GM21717 (cell line): ENCODE results near the gene CRADD.
"Not testable (repeated sequence)": the region's sequence is repeated elsewhere in the genome, so short reads cannot be mapped to it uniquely, and the experiment has no call there.

Source experiments
- ATAC-seq: cut with Tn5 transposase; IDR thresholded peaks from one replicate; pipeline ENCODE4 v1.9.1; 2021; ENCODE audit warnings: mild to moderate bottlenecking, moderate library complexity; ENCODE audit not compliant: unreplicated experiment

Gene CRADD

GRCh38 chr12:93705237-93705636 is 28.1 kb downstream of the CRADD start:
- no peak for ATAC-seq

GRCh38 chr12:93706387-93706786 is 29.2 kb downstream of the CRADD start:
- no peak for ATAC-seq

- no peak for ATAC-seq
Observed at GRCh38 chr12:93706824-93707223, 29.6 kb downstream of the CRADD start.

- no peak for ATAC-seq
Observed at GRCh38 chr12:93707836-93708235, 30.7 kb downstream of the CRADD start.

GRCh38 chr12:93708952-93709351 is 31.8 kb downstream of the CRADD start:
- ATAC-seq, result no peak

GRCh38 chr12:93709386-93709785 is 32.2 kb downstream of the CRADD start:
- no peak for ATAC-seq

GRCh38 chr12:93710574-93710926 is 33.4 kb downstream of the CRADD start:
- ATAC-seq, result no peak

GRCh38 chr12:93711502-93711901 is 34.3 kb downstream of the CRADD start:
- not testable (repeated sequence) for ATAC-seq

- no peak for ATAC-seq
Observed at GRCh38 chr12:93712200-93712599, 35.0 kb downstream of the CRADD start.

- no peak for ATAC-seq
Observed at GRCh38 chr12:93713060-93713459, 35.9 kb downstream of the CRADD start.

GRCh38 chr12:93713800-93714199 is 36.6 kb downstream of the CRADD start:
- no peak for ATAC-seq

GRCh38 chr12:93714382-93714781 is 37.2 kb downstream of the CRADD start:
- ATAC-seq, result no peak

GRCh38 chr12:93719710-93720109 is 42.5 kb downstream of the CRADD start:
- no peak for ATAC-seq

- ATAC-seq, result no peak
Observed at GRCh38 chr12:93720559-93720958, 43.4 kb downstream of the CRADD start.

- ATAC-seq, result no peak
Observed at GRCh38 chr12:93722179-93722578, 45.0 kb downstream of the CRADD start.

GRCh38 chr12:93722835-93723567 is 45.8 kb downstream of the CRADD start:
- no peak for ATAC-seq

GRCh38 chr12:93723568-93723930 is 46.4 kb downstream of the CRADD start:
- no peak for ATAC-seq

- ATAC-seq, result no peak
Observed at GRCh38 chr12:93725531-93725930, 48.4 kb downstream of the CRADD start.

GRCh38 chr12:93727195-93727811 is 50.1 kb downstream of the CRADD start:
- ATAC-seq, result no peak

- ATAC-seq, result no peak
Observed at GRCh38 chr12:93727911-93728310, 50.7 kb downstream of the CRADD start.

- no peak for ATAC-seq
Observed at GRCh38 chr12:93729934-93730333, 52.8 kb downstream of the CRADD start.

- peak; percentile 74 for ATAC-seq
Observed at GRCh38 chr12:93733358-93733757, 56.2 kb downstream of the CRADD start.

- ATAC-seq, result no peak
Observed at GRCh38 chr12:93733928-93734327, 56.8 kb downstream of the CRADD start.
